Measurements from ENCODE around the gene DYNC1I1.

- TF ChIP-seq CTCF (conservative IDR thresholded peaks at IDR 0.05) (no peak), ZFX (IDR thresholded peaks at IDR 0.05) (no peak)
Measured at GRCh38 chr7:95907337-95907736, 135.0 kb downstream of the DYNC1I1 start.
